A172 (cell line): ENCODE data around the gene DAPK2. TPM values are rescaled to one million over a fixed set of nuclear protein-coding genes. Genes with fewer than 3 reads are reported as not detected.

Experiments used
- DNase-seq: peaks from one replicate; pipeline ENCODE4 v3.0.0-alpha.2; 2015; ENCODE audit warnings: low spot score
- total RNA-seq: library from RNA; depleted of rRNA; stranded (reverse); fragments of >200 nt; shearing (Covaris generic); gene quantifications from 2 replicates; pipeline ENCODE4 v1.2.3, GENCODE V29; 2014

DAPK2 gene
- total RNA-seq, 1 experiment from 2014 or later = 1.5 TPM

- peak; percentile 32 for DNase-seq
Observed at GRCh38 chr15:63997715-63998442, 48.4 kb downstream of the DAPK2 start.

DNA sequence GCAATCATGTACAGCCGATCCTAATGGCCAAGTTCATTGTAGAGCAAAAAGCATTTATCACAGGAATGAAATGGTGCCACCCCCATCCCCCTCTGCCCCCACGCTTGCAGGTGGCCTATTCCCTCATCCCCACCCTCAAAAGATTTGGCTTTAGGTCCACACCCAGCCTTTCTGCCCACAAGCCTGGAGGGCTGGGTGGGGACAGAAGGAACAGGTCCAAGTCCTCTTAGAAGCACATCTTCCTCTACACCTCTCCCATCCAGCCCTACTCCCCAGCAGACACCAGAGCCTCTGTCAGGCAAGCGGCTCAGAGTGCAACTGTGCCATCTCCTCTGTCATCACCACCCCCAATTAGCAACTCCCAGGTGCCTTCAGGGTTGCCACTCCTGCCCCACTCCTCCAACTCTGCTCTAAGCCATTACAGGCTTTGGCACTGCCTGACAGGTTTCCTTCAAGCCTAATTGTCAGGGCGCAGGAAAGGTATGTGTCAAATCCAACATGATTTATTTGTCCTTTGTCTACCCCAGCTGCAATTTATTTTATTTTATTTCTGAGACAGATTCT, 49.4 kb downstream of the DAPK2 start:
- DNase-seq = no peak

DNA sequence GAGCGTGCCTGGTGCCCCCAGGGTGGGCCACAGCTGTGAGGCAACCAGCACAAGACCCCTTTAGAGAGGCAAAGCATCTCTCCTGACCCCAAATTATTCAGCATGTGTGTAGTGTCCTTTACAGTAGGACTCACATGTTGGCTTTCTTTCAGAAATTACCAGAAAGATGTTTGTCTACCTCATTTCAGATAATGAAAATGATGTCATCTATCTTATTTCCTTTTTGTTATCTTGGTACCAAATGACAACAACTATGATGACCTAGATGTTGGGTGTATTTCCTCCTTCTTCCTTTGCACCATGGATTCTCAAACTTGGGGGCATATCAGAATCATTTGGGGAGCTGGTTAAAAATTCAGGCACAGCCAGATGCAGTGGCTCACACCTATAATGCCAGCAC, 50.5 kb downstream of the DAPK2 start:
- no peak for DNase-seq

- DNase-seq = no peak
Observed at GRCh38 chr15:63994073-63994600, 52.1 kb downstream of the DAPK2 start.

GRCh38 chr15:63992300-63992699, 54.0 kb downstream of the DAPK2 start:
- DNase-seq = no peak

DNA sequence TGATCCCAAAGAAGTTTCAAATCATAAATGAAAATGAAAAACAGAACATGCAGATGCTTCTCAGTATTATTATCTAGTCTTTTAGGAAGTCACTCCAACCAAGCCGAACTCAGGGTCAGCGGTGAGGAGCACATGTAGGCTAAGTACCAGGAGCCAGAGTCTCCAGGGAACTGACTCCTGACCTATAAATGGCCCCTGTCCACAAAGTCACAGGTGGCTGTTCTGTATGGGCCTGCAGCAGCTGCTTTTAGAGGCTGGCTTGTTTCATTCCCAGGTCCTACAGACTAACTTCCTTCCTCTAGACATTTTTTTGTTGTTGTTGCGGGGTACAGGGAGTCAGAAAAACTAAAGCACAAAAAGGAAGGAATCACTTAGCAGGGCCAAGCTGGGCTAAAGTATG, 54.6 kb downstream of the DAPK2 start:
- no peak for DNase-seq

DNA sequence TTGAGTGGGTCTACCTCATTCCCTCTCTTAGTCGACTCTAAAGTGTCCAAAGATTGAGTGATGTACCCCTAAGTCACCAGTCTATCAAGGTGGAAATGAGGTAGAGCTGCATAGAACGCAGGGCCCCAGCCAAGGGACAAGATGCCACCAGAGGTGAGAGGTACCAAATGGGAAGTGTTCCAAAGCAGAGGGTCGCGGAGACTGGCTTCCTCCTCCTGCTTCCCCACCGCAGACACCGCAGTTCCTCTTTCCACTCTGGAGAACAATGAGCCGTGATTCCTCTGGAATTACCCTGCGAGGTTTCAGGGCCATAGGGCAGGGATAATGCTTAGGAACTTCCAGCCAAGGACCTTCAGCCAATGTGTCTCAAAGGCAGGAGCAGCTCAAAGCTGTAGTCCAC, 55.8 kb downstream of the DAPK2 start:
- DNase-seq = no peak

DNA sequence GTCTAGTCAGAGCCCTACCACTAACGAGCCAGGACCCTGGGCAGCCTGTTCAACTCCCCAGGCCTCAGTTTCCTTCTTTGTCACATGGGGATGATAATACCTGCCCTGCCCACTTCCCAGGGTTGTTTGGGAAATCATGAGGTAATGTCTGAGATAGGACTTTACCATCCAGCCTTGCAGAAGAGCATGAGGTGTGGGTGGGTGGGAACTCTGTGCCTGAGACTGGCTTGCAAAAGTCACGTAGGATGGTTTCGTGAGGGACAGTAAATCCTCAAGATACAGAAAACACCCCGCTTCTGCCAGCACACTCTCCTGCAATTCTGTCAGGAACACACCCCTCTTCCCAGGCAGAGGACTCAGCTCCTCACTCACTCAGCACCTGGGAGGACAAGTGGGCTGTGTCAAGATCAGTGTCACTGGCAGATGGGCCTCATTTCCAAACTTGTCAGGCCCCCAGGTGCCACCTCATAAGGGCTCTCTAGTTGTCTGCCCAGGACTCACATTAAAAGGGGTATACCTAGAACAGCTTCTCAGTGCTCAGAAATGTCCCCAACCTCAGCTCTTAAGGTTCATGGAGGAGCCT, 58.4 kb downstream of the DAPK2 start:
- DNase-seq = no peak

DNA sequence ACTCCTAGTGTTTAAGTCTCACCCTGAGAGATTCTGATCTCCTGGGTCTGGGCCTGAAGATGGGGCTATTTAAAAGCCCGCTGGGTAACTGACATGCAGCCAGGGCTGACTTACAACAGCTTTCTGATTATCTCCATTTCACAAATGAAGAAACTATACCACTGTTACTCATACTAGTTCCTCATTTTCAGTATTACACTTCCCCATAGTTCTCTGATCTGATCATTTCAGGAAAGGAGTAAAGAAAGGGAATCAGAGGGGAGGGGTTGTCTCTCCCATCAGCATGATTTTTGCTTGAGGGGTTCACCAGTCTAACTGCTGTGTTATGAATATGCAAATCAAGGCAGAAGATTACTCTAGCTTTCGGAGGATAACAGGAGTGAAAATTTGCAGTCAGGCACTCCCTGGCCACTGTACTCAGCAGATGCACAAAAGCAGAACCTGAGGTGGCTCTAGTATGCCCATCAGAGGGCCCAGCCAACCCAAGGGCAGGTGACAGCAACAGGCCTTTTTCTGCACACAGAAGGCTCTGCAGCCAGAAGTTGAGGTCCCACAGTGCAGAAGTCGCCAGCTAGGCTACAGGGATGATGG, 59.4 kb downstream of the DAPK2 start:
- no peak for DNase-seq

- no peak for DNase-seq
Observed at GRCh38 chr15:63986185-63986680, 60.1 kb downstream of the DAPK2 start.

DNA sequence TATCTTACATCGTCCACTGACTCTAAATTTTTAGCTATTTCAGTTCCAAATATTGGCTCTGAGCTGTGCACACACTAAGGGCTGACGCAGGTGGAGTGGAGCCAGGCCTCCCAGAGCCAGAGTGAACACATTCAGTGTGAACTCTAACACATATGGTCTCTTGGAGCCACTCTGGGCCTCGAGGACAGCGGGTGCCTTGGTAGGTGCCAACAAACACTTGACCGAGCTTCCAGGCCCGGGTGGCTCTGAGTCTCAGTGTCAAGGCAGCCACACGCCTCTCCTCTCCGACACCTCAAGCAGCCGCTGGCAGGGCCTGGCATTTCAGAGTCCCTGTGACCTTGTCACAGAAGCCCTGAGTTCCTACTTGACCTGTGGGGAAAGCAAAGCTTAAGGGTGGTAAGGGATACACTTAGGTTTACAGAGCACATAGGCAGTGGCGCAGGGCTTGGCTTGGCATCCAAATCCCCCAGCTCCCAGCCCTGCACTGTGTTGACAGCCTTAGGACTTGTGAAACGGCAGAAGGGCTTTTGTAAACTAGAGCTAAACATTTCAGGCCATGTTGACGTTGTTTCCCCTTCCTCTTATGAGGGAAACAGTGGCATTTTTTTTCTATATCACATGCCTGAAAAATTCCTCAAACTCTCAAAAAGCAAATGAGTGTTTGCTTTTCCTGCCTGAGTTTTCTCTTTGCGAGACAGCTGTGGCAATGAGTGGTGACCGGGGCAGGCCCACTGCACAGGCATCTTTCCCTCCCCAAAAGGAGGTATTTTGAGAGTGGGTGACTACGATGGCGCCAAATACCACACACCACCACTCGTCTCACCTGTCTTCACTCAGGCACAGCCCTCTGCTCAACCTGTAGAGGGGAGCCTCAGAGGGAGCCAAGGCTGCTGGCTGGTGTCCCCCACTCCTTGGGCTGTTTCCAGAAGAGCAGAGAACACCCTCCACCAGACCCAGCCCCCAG, 60.8 kb downstream of the DAPK2 start:
- no peak for DNase-seq

GRCh38 chr15:63984331-63984730, 62.0 kb downstream of the DAPK2 start:
- no peak for DNase-seq

DNA sequence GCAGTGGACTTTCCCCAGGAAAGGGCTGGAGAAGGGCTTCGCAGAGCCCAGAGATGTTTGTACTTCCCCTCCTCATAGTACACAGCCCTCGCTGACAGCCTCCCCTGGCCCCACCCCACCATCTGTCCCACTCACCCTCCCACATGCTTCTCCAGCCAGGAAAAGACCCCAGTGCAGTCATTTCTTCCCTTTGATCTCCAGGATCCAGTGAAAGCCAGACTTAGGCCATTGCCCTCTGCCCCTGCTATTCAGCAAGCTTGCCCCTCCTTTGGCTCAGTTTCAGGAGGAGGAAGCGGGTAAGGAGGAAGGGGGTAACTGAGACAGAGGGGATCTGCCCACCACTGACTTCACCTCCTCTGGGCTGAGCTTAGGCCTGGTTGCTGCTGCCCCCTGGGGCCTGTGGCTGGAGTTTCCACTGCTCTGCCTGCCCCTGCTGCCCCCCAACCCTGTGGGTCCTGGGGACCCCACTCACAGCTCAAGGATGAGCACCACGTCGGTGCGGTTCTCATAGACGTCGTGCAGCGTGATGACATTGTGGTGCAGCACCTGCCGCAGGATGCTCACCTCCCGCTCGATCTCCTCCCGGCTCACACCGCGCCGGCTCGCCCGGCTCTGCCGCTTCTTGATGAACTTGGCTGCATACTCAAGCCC, 63.1 kb downstream of the DAPK2 start:
- DNase-seq = no peak

GRCh38 chr15:63982381-63982854, 63.9 kb downstream of the DAPK2 start:
- DNase-seq = no peak

DNA sequence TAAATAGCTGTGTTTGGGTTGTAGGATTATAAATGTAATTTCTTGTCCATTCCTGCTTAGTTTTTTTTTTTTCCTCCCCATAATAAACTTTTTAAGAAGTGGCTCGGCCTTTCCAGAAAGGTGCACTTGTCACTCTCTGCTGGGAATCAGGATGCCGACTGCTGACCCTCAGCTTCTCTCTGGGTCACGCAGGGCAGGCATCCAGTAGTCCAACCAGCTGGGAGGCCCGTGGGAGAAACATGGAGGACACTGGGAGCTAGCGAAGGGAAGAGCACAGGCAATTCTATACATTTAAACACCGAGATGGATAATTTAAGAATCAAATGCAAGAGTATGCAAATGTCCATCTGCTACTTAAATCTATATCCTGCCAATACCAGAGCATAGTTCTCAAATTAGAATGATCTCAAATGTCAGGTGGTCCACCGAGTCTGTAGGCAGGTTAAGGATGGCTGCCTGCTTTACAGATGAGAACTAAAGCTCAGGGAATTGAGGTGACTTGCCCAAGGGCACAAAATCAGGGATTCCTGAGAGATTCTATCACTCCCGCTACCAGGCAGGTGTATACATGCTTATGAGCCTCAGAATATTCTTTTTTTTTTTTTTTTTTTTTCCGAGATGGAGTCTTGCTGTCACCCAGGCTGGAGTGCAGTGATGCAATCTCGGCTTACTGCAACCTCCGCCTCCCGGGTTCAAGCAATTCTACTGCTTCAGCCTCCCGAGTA, 64.5 kb downstream of the DAPK2 start:
- no peak for DNase-seq

GRCh38 chr15:63979262-63979793, 67.0 kb downstream of the DAPK2 start:
- no peak for DNase-seq

DNA sequence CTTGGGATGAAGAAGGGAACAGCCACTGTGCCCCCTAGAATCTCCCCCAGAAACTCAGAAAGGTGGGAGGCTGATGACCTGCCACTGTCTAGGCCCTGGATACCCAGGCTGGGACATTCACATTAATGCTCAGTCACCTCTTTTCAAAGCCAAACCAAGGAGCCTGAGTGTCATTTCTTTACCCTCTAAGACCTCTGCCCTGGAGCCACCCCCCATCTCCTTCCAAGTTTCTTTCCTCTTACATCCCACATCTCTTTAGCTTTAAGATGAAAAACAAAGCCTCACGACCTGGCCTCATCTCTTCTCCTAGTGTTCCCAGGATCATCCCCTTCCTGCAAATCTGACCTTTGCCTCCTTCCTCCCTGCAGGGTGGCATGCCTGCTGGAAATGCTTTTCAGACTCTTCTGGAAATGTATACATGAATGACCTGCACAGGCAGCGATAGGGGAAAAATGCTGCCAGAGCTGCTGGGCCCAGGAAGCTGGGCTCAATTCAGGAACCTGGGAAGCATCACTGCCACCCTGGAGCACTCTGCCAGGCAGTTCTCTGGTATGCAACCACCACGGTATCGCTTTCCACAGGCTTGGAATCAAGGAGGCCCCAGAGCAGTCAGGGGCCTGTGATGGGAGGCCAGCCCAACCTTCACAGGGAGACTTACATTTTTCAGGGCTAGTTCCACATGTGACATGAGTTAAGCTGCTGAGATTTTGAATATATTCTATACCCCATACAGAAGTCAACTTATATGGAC, 67.6 kb downstream of the DAPK2 start:
- DNase-seq = no peak

DNA sequence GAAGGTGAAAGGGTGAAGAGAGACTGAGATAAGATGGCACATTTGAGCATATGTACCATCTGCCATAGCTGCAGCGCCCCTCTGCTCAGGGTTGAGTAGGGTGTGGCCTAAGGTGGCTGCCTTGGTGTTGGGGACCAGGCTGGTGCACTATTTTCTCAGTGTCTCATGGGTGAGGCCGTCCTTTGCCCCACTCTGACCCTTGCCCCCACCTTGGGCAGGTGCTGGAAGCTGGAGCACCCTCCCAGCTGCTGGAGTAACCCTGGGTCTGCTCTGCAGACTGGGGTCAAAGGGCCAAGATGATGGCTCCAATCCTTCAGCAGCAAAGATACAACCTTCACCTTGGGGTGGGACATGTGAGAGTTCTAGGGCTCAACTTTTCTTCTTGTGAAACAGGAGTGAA, 69.2 kb downstream of the DAPK2 start:
- no peak for DNase-seq

GRCh38 chr15:63974021-63974420, 72.3 kb downstream of the DAPK2 start:
- no peak for DNase-seq
